H1 (cell line): ENCODE measurements around the gene IGF2BP3.

Experiments
- CTCF ChIP-seq, 3 experiments: IDR thresholded peaks; 1 replicate in 2 of 3; 2 replicates in 1 of 3; pipeline versions ENCODE4 v1.5.1 to v1.6.1; 2011; ENCODE audit warnings: low read length in 3 of 3, mild to moderate bottlenecking in 3 of 3, inconsistent platforms in 2 of 3, low read depth in 1 of 3, moderate library complexity in 1 of 3; ENCODE audit not compliant: insufficient read depth in 1 of 3; ENCODE audit errors: control extremely low read depth in 1 of 3
- EGR1 ChIP-seq: IDR thresholded peaks from 2 replicates; pipeline ENCODE4 v1.6.1; 2011; ENCODE audit warnings: low read depth, low read length, borderline replicate concordance
- KDM1A ChIP-seq: fragments of 200-600, 300-600 bp; sonication (generic); IDR thresholded peaks from 2 replicates; pipeline ENCODE4 v1.7.1; 2016; ENCODE audit warnings: mild to moderate bottlenecking, low read length, borderline replicate concordance
- KDM5A ChIP-seq: fragments of 200-600 bp; IDR thresholded peaks from 2 replicates; pipeline ENCODE4 v1.7.1; 2012; ENCODE audit warnings: mild to moderate bottlenecking, low read length, inconsistent platforms, mixed read lengths
- POLR2A ChIP-seq, 2 experiments: IDR thresholded peaks; 1 replicate in 1 of 2; 2 replicates in 1 of 2; pipeline ENCODE4 v1.6.1; 2011; ENCODE audit warnings: low read depth in 2 of 2, low read length in 2 of 2, mild to moderate bottlenecking in 2 of 2; ENCODE audit errors: control extremely low read depth in 1 of 2
- POLR2AphosphoS5 ChIP-seq: IDR thresholded peaks from 2 replicates; pipeline ENCODE4 v1.6.1; 2011; ENCODE audit warnings: low read depth, low read length
- SIN3A ChIP-seq, 2 experiments: IDR thresholded peaks in 1 of 2; conservative IDR thresholded peaks in 1 of 2; 2 replicates each; pipeline ENCODE4 v1.6.1; 2011 to 2012; ENCODE audit warnings: low read length in 2 of 2, improper control_type of control experiment in 1 of 2, low read depth in 1 of 2, mild to moderate bottlenecking in 1 of 2
- SP4 ChIP-seq: IDR thresholded peaks from 2 replicates; pipeline ENCODE4 v1.6.1; 2012; ENCODE audit warnings: low read length, inconsistent platforms
- YY1 ChIP-seq: IDR thresholded peaks from 2 replicates; pipeline ENCODE4 v1.6.1; 2011; ENCODE audit warnings: low read depth, mild to moderate bottlenecking, low read length
- TF ChIP-seq, protein P1 (sequence below): IDR thresholded peaks from 2 replicates; pipeline ENCODE4 v1.6.1; 2011; ENCODE audit warnings: low read length, improper control_type of control experiment

- TF ChIP-seq POLR2A (IDR thresholded peaks at IDR 0.05; ENCODE audit: control extremely low read depth in 1 of 2, low read depth in 2 of 2, low read length in 2 of 2) (no peak), SIN3A (conservative IDR thresholded peaks at IDR 0.05 in 1 of 2, IDR thresholded peaks at IDR 0.05 in 1 of 2; ENCODE audit: low read depth in 1 of 2, low read length in 2 of 2) (no peak), SP4 (no peak), EGR1 (no peak), YY1 (no peak), POLR2AphosphoS5 (no peak), CTCF (IDR thresholded peaks at IDR 0.05; ENCODE audit: control extremely low read depth in 1 of 3, insufficient read depth in 1 of 3, low read depth in 1 of 3, low read length in 3 of 3) (no peak), KDM5A (no peak), KDM1A (no peak)
- TF ChIP-seq, protein P1, sequence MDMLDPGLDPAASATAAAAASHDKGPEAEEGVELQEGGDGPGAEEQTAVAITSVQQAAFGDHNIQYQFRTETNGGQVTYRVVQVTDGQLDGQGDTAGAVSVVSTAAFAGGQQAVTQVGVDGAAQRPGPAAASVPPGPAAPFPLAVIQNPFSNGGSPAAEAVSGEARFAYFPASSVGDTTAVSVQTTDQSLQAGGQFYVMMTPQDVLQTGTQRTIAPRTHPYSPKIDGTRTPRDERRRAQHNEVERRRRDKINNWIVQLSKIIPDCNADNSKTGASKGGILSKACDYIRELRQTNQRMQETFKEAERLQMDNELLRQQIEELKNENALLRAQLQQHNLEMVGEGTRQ: no peak
Measured at GRCh38 chr7:23477962-23478866, 7.9 kb upstream of the IGF2BP3 start.
